Epithelial cell of proximal tubule (primary cell): ENCODE data around the gene SYT7. TPM values are rescaled to one million over a fixed set of nuclear protein-coding genes. Genes with fewer than 3 reads are reported as not detected.

Experiments used
- DNase-seq: peaks from one replicate; pipeline ENCODE4 v3.0.0-alpha.2; 2011; ENCODE audit warnings: low read depth
- H3K4me3 ChIP-seq: 2 replicates; pipeline ENCODE4 v1.5.1; 2011; ENCODE audit warnings: low read depth, mild to moderate bottlenecking, low read length
- CTCF ChIP-seq: conservative IDR thresholded peaks from 2 replicates; pipeline ENCODE4 v1.5.1; 2012; ENCODE audit warnings: low read depth, mild to moderate bottlenecking, low read length
- total RNA-seq: library from RNA; depleted of rRNA; stranded (reverse); fragments of >200 nt; gene quantifications from 2 replicates; pipeline ENCODE4 v1.2.3, GENCODE V29; 2015

SYT7 gene
- total RNA-seq, 1 donor from 2014 or later: 0.23 TPM

- no peak for TF ChIP-seq CTCF
- H3K4me3 ChIP-seq: no peak overlapping the region
- DNase-seq: no peak
Measured at GRCh38 chr11:61626580-61627380, 45.9 kb upstream of the SYT7 start.

GRCh38 chr11:61625525-61625924, 44.6 kb upstream of the SYT7 start:
- no peak overlapping the region for H3K4me3 ChIP-seq
- DNase-seq: no peak
- no peak for TF ChIP-seq CTCF

GRCh38 chr11:61621917-61622585, 41.2 kb upstream of the SYT7 start:
- no peak for DNase-seq
- no peak overlapping the region for H3K4me3 ChIP-seq
- no peak for TF ChIP-seq CTCF

GRCh38 chr11:61619471-61620226, 38.8 kb upstream of the SYT7 start:
- H3K4me3 ChIP-seq: no peak overlapping the region
- TF ChIP-seq CTCF: no peak
- DNase-seq: no peak

- TF ChIP-seq CTCF: no peak
- H3K4me3 ChIP-seq: no peak overlapping the region
- DNase-seq: no peak
Measured at GRCh38 chr11:61618978-61619377, 38.1 kb upstream of the SYT7 start.

- DNase-seq: no peak
- H3K4me3 ChIP-seq: no peak overlapping the region
- no peak for TF ChIP-seq CTCF
Measured at GRCh38 chr11:61617515-61617914, 36.6 kb upstream of the SYT7 start.
